Measurements from ENCODE around the gene RAD50.

The RAD50 gene

DNA sequence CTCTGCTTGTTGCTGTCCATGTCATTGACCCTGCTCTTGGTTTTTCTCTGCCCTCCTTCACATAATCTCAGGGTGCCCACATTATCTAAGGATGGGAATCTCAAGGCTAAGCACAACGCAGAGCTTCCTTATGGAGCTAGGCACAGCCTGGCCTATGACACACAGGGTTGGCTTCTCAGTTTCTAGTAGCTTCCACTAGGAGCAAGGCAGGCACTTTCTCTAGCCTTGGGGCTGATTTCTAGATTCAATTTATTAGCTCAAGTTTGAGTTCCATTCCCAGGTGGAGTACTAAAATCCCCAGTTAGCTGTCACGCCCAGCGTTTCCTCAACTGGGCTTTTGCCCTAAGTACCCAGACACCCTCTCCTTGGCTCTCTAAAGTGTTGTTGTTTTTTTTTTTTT is 129.4 kb downstream of the RAD50 start:
- no peak for TF ChIP-seq FOXP2 (optimal IDR thresholded peaks at IDR 0.05; ENCODE audit: borderline replicate concordance, extremely low read depth, extremely low read length, insufficient read depth)
- TF ChIP-seq TAF1 (IDR thresholded peaks at IDR 0.05; ENCODE audit: borderline replicate concordance, insufficient read depth, low read length), result no peak

DNA sequence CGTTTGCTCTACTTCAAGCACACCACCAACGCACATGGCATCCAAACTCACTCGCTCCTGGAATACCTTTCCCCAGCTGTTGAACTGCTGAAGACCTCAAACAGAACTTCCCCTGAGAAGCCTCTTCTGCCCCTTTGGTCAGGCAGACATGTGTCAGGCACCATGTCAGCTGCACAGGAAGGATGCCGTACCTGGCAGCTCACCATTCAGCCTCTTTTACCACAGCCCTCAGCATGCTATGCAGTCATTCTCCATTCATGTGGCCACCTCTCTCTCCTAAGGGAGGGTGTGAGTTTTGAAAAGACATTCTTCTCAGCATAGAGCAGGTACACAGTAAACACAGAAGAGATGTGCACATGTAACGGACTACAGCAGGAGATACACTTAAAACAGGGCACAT is 131.2 kb downstream of the RAD50 start:
- TF ChIP-seq FOXP2 (optimal IDR thresholded peaks at IDR 0.05; ENCODE audit: borderline replicate concordance, extremely low read depth, extremely low read length, insufficient read depth) (no peak), TAF1 (IDR thresholded peaks at IDR 0.05; ENCODE audit: borderline replicate concordance, insufficient read depth, low read length) (no peak), SIN3A (IDR thresholded peaks at IDR 0.05; ENCODE audit: borderline replicate concordance, insufficient read depth, low read length) (no peak), POLR2AphosphoS5 (IDR thresholded peaks at IDR 0.05; ENCODE audit: low read depth, low read length) (no peak)
- TF ChIP-seq, protein P1, sequence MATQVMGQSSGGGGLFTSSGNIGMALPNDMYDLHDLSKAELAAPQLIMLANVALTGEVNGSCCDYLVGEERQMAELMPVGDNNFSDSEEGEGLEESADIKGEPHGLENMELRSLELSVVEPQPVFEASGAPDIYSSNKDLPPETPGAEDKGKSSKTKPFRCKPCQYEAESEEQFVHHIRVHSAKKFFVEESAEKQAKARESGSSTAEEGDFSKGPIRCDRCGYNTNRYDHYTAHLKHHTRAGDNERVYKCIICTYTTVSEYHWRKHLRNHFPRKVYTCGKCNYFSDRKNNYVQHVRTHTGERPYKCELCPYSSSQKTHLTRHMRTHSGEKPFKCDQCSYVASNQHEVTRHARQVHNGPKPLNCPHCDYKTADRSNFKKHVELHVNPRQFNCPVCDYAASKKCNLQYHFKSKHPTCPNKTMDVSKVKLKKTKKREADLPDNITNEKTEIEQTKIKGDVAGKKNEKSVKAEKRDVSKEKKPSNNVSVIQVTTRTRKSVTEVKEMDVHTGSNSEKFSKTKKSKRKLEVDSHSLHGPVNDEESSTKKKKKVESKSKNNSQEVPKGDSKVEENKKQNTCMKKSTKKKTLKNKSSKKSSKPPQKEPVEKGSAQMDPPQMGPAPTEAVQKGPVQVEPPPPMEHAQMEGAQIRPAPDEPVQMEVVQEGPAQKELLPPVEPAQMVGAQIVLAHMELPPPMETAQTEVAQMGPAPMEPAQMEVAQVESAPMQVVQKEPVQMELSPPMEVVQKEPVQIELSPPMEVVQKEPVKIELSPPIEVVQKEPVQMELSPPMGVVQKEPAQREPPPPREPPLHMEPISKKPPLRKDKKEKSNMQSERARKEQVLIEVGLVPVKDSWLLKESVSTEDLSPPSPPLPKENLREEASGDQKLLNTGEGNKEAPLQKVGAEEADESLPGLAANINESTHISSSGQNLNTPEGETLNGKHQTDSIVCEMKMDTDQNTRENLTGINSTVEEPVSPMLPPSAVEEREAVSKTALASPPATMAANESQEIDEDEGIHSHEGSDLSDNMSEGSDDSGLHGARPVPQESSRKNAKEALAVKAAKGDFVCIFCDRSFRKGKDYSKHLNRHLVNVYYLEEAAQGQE (IDR thresholded peaks at IDR 0.05; ENCODE audit: insufficient read depth in 1 of 2, low read depth in 2 of 2, low read length in 2 of 2), result no peak

DNA sequence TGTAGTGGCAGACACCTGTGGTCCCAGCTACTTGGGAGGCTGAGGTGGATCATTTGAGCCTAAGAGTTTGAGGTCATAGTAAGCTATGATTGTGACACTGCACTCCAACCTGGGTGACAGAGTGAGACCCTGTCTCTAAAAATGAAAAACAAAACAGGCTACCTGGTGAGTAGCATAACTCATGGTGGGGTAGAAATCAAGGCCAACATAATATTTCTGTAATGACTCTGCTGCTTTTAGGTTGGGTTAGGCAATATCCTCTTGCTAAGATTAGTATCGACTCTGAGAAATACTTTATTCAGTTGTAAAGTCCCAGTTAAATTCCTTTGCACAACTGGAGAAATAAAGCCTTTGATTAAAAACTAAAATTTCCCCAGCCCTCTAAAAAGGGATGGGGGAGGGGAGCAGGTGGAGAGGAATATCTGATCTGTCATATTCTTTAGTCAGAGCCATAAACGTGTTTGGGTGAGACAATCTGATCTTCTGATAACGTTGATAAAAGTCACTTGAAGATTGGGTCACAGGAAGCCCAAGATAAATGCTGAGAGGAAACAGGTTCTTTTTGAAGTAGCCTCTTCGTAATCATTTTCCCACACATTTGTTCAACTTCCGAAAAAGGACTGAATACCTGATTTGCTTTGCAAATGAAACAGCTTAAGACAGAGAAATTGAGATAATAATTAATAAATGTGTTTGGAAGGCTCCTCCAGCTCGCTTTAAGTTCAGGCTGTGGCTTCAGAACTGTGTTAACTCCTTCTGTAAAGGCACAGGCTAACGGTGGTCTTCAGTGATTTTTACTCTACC is 132.0 kb downstream of the RAD50 start:
- TF ChIP-seq SIN3A (IDR thresholded peaks at IDR 0.05; ENCODE audit: borderline replicate concordance, insufficient read depth, low read length) (no peak), FOXP2 (optimal IDR thresholded peaks at IDR 0.05; ENCODE audit: borderline replicate concordance, extremely low read depth, extremely low read length, insufficient read depth) (no peak), POLR2AphosphoS5 (IDR thresholded peaks at IDR 0.05; ENCODE audit: low read depth, low read length) (no peak), TAF1 (IDR thresholded peaks at IDR 0.05; ENCODE audit: borderline replicate concordance, insufficient read depth, low read length) (no peak)
- TF ChIP-seq, protein P1 (IDR thresholded peaks at IDR 0.05; ENCODE audit: insufficient read depth in 1 of 2, low read depth in 2 of 2, low read length in 2 of 2), result no peak

DNA sequence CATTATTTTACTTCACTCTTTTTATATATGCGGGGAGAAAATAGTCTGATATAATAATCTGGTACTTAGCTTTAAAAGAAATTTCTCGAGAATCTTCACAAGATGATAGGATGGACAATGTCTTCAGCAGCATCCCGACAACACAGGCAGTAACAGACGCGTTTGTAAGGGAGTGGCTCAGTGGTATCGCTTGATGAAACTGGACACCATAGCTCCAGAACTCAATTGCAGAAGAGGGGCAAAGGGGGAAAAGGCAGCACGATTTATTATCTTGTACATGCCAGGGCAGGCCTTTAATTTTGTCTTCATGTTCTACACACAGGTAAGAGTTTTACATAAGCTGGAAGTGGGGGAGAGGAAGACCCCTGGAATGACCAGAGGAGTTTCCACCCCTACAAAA is 132.7 kb downstream of the RAD50 start:
- TF ChIP-seq SIN3A (IDR thresholded peaks at IDR 0.05; ENCODE audit: borderline replicate concordance, insufficient read depth, low read length) (no peak), TAF1 (IDR thresholded peaks at IDR 0.05; ENCODE audit: borderline replicate concordance, insufficient read depth, low read length) (no peak)

DNA sequence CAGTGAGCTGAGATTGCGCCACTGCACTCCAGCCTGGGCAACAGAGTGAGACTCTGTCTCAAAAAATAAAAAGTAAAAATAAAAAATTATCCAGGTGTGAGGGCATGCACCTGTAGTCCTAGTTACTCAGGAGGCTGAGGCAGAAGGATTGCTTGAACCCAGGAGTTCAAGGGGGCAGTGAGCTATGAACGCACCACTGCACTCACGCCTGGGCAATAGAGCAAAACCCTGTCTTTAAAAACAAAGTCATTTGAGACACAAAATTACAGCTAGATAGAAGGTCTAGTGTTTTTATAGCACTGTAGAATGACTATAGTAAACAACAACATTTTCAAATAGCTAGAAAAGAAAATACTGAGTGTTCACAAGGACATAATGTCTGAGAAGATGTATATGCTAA is 133.4 kb downstream of the RAD50 start:
- TF ChIP-seq POLR2AphosphoS5 (IDR thresholded peaks at IDR 0.05; ENCODE audit: low read depth, low read length), result no peak

DNA sequence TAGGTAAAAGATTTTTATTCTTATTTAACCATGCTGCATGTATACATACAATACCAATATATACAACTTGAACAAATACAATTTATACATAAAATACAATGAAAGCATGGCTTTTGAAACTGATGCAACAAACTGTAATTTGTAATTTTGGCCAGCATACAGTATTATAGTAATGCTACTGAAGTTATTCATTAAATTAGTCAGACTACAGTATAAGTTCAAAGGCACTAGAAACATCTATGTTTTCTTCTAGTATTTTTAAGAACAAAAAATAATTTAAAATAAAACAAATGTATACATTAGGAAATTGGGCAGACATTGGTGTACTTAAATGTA is 135.8 kb downstream of the RAD50 start:
- TF ChIP-seq, protein P1 (IDR thresholded peaks at IDR 0.05; ENCODE audit: insufficient read depth in 1 of 2, low read depth in 2 of 2, low read length in 2 of 2), result no peak
- TF ChIP-seq FOXP2 (optimal IDR thresholded peaks at IDR 0.05; ENCODE audit: borderline replicate concordance, extremely low read depth, extremely low read length, insufficient read depth) (no peak), POLR2AphosphoS5 (IDR thresholded peaks at IDR 0.05; ENCODE audit: low read depth, low read length) (no peak), TAF1 (IDR thresholded peaks at IDR 0.05; ENCODE audit: borderline replicate concordance, insufficient read depth, low read length) (no peak), SIN3A (IDR thresholded peaks at IDR 0.05; ENCODE audit: borderline replicate concordance, insufficient read depth, low read length) (no peak)

All from PFSK-1 (cell line).